H9 (cell line): ENCODE results near the gene C11orf91. TPM values are rescaled to one million over a fixed set of nuclear protein-coding genes. Genes with fewer than 3 reads are reported as not detected.

Experiments used
- DNase-seq: peaks from one replicate; pipeline ENCODE4 v3.0.0-alpha.2; 2017
- H2AFZ ChIP-seq: one replicate; pipeline ENCODE4 v1.6.1; 2013; ENCODE audit warnings: mild to moderate bottlenecking, low read length, control low read depth, moderate library complexity
- H2AK5ac ChIP-seq: 2 replicates; pipeline ENCODE4 v1.6.1; 2013; ENCODE audit warnings: low read length, control low read depth, mixed read lengths; ENCODE audit not compliant: insufficient read length
- H2BK120ac ChIP-seq: one replicate; pipeline ENCODE4 v1.6.1; 2013; ENCODE audit warnings: low read depth, mild to moderate bottlenecking, low read length, control low read depth, inconsistent platforms; ENCODE audit not compliant: poor library complexity, severe bottlenecking
- H2BK12ac ChIP-seq: 2 replicates; pipeline ENCODE4 v1.6.1; 2013; ENCODE audit warnings: low read length, control low read depth, mixed read lengths, low read depth; ENCODE audit not compliant: insufficient read length
- H2BK15ac ChIP-seq: 2 replicates; pipeline ENCODE4 v1.6.1; 2013; ENCODE audit warnings: low read depth, low read length, control low read depth
- H2BK20ac ChIP-seq: one replicate; pipeline ENCODE4 v1.6.1; 2013; ENCODE audit warnings: low read depth, mild to moderate bottlenecking, low read length, control low read depth, inconsistent platforms; ENCODE audit not compliant: poor library complexity, severe bottlenecking
- H2BK5ac ChIP-seq: 2 replicates; pipeline ENCODE4 v1.6.1; 2013; ENCODE audit warnings: low read length, control low read depth, mixed read lengths; ENCODE audit not compliant: insufficient read length
- H3K14ac ChIP-seq: 2 replicates; pipeline ENCODE4 v1.6.1; 2013; ENCODE audit warnings: low read length, control low read depth; ENCODE audit not compliant: insufficient read depth
- H3K18ac ChIP-seq: 2 replicates; pipeline ENCODE4 v1.6.1; 2013; ENCODE audit warnings: low read depth, mild to moderate bottlenecking, mixed read lengths, low read length, control low read depth; ENCODE audit not compliant: insufficient read length
- H3K23ac ChIP-seq: 2 replicates; pipeline ENCODE4 v1.6.1; 2013; ENCODE audit warnings: low read length, control low read depth, mixed read lengths, low read depth; ENCODE audit not compliant: insufficient read length
- H3K23me2 ChIP-seq: 2 replicates; pipeline ENCODE4 v1.6.1; 2013; ENCODE audit warnings: low read depth, mild to moderate bottlenecking, mixed read lengths, low read length, control low read depth; ENCODE audit not compliant: insufficient read length, poor library complexity, severe bottlenecking
- H3K27ac ChIP-seq: 2 replicates; pipeline ENCODE4 v1.5.1; 2013; ENCODE audit warnings: low read length, control low read depth, mixed read lengths, low read depth; ENCODE audit not compliant: insufficient read length
- H3K27me3 ChIP-seq: 2 replicates; pipeline ENCODE4 v1.6.1; 2013; ENCODE audit warnings: low read length, control low read depth, inconsistent platforms; ENCODE audit not compliant: insufficient read depth
- H3K4ac ChIP-seq: 2 replicates; pipeline ENCODE4 v1.6.1; 2013; ENCODE audit warnings: low read depth, mild to moderate bottlenecking, control low read depth, inconsistent platforms, low read length, moderate library complexity
- H3K4me1 ChIP-seq: 2 replicates; pipeline ENCODE4 v1.6.1; 2013; ENCODE audit warnings: low read length, control low read depth, inconsistent platforms; ENCODE audit not compliant: insufficient read depth
- H3K4me2 ChIP-seq: 2 replicates; pipeline ENCODE4 v1.6.1; 2013; ENCODE audit warnings: low read length, control low read depth, mixed read lengths; ENCODE audit not compliant: insufficient read length, insufficient read depth
- H3K56ac ChIP-seq: 2 replicates; pipeline ENCODE4 v1.6.1; 2013; ENCODE audit warnings: low read depth, mild to moderate bottlenecking, mixed read lengths, low read length, control low read depth; ENCODE audit not compliant: insufficient read length
- H3K79me1 ChIP-seq: 2 replicates; pipeline ENCODE4 v1.6.1; 2013; ENCODE audit warnings: low read depth, mild to moderate bottlenecking, moderate library complexity, low read length, control low read depth, inconsistent platforms; ENCODE audit not compliant: insufficient read depth, poor library complexity, severe bottlenecking
- H3K79me2 ChIP-seq: 2 replicates; pipeline ENCODE4 v1.6.1; 2013; ENCODE audit warnings: low read length, control low read depth, inconsistent platforms; ENCODE audit not compliant: insufficient read depth
- H3K9ac ChIP-seq: 2 replicates; pipeline ENCODE4 v1.6.1; 2013; ENCODE audit warnings: low read length, control low read depth, mixed read lengths; ENCODE audit not compliant: insufficient read length; ENCODE audit errors: extremely low read depth
- H3K9me3 ChIP-seq: one replicate; pipeline ENCODE4 v1.6.1; 2013; ENCODE audit warnings: low read depth, low read length, inconsistent platforms; ENCODE audit not compliant: control insufficient read depth
- H3T11ph ChIP-seq: one replicate; pipeline ENCODE4 v1.6.1; 2013; ENCODE audit warnings: mild to moderate bottlenecking, low read length, control low read depth, inconsistent platforms
- H4K20me1 ChIP-seq: one replicate; pipeline ENCODE4 v1.6.1; 2013; ENCODE audit not compliant: control insufficient read depth, insufficient read length, insufficient read depth
- H4K5ac ChIP-seq: 2 replicates; pipeline ENCODE4 v1.6.1; 2013; ENCODE audit warnings: low read depth, mild to moderate bottlenecking, mixed read lengths, low read length, control low read depth; ENCODE audit not compliant: insufficient read length
- H4K8ac ChIP-seq: replicated peaks from 2 replicates; pipeline ENCODE4 v1.6.1; 2013; ENCODE audit warnings: low read length, control low read depth, mixed read lengths, low read depth; ENCODE audit not compliant: insufficient read length
- H4K91ac ChIP-seq: 2 replicates; pipeline ENCODE4 v1.6.1; 2013; ENCODE audit warnings: low read depth, mild to moderate bottlenecking, moderate library complexity, mixed read lengths, low read length, control low read depth; ENCODE audit not compliant: insufficient read length
- H3K27ac Mint-ChIP-seq, 3 experiments: 2 replicates in 2 of 3; 3 replicates in 1 of 3; pipeline ENCODE4 v1.8.0; 2020 to 2021; ENCODE audit warnings: mixed read lengths in 3 of 3, mild to moderate bottlenecking in 1 of 3, moderate library complexity in 1 of 3
- H3K27me3 Mint-ChIP-seq: 2 replicates; pipeline ENCODE4 v1.8.0; 2021; ENCODE audit warnings: low read depth, mild to moderate bottlenecking, moderate library complexity, mixed read lengths
- H3K36me3 Mint-ChIP-seq, 3 experiments: 2 replicates in 2 of 3; 3 replicates in 1 of 3; pipeline ENCODE4 v1.8.0; 2020 to 2021; ENCODE audit warnings: low read depth in 3 of 3, mixed read lengths in 3 of 3; ENCODE audit not compliant: insufficient read depth in 1 of 3
- H3K4me1 Mint-ChIP-seq, 2 experiments: 2 replicates each; pipeline ENCODE4 v1.8.0; 2020; ENCODE audit warnings: mixed read lengths in 2 of 2
- H3K4me3 Mint-ChIP-seq, 2 experiments: 2 replicates in 1 of 2; 3 replicates in 1 of 2; pipeline ENCODE4 v1.8.0; 2020 to 2021; ENCODE audit warnings: mild to moderate bottlenecking in 2 of 2, mixed read lengths in 2 of 2, moderate library complexity in 1 of 2
- H3K9me3 Mint-ChIP-seq, 2 experiments: 2 replicates in 1 of 2; 3 replicates in 1 of 2; pipeline ENCODE4 v1.8.0; 2020; ENCODE audit warnings: mild to moderate bottlenecking in 2 of 2, mixed read lengths in 2 of 2, moderate library complexity in 1 of 2
- WGBS: extraction: QIAGEN DNeasy Blood & Tissue Kit; methylation state at CpG from one replicate; pipeline ENCODE4 v1.1.7; 2013; ENCODE audit warnings: missing lambda C conversion rate, low lambda C conversion rate, mixed read lengths; ENCODE audit not compliant: insufficient read length; ENCODE audit errors: extremely low coverage; 5-methylcytosine and 5-hydroxymethylcytosine counted together
- total RNA-seq: library from RNA; stranded (reverse); gene quantifications from 2 replicates; pipeline ENCODE4 v1.2.1, GENCODE V29; 2021
- TF ChIP-seq, protein P1 (sequence below): fragments of 200-600 bp; sonication (generic); conservative IDR thresholded peaks from 3 replicates; pipeline ENCODE4 v1.8.0; 2021; ENCODE audit warnings: antibody characterized with exemption, mild to moderate bottlenecking

C11orf91 gene
- total RNA-seq, 1 experiment from 2014 or later, result not detected

DNA sequence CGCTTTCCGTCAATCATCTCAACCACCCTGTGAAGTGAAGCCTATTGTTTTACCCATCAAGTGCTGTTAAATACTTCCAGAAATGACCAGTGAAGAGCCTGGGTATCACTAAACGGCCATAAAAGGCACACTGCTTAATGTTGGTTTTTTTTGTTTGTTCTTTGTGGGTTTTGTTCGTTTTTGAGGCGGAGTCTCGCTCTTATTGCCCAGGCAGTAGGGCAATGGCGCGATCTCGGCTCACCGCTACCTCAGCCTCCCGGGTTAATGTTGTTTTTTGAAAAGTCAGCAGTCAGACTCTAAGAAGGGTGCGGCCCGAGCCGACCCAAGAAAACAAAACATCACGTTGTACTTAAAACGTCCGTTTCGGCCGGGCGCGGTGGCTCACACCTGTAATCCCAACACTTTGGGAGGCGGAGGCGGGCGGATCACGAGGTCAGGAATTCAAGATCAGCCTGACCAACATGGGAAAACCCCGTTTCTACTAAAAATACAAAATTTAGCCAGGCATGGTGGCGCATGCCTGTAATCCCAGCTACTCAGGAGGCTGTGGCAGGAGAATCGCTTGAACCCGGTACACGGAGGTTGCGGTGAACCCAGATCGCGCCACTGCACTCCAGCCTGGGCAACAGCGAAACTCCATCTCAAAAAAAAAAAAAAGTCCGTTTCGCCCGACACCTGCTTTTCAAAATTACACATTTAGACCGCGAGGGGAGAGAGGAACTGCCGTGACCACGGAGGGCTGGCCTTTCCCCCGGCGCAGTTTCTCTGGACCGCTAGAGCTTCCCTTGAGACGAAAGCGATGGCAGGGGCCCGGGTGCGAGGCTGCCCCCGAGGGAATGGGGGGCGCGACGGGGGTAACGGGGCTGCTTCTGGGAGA lies 34.9 kb upstream of the C11orf91 start:
- H3K4me2 ChIP-seq, result peak overlapping the region; percentile 52
- H3K14ac ChIP-seq, result peak overlapping the region; percentile 26; the same call in 1 of the 2 replicates
- no peak overlapping the region for H2BK15ac ChIP-seq
- H2AFZ ChIP-seq, result no peak overlapping the region
- H3T11ph ChIP-seq, result no peak overlapping the region
- no peak overlapping the region for H3K4ac ChIP-seq
- H2AK5ac ChIP-seq, result no peak overlapping the region
- H4K5ac ChIP-seq, result no peak overlapping the region
- H3K9ac ChIP-seq, result peak overlapping the region; percentile 64
- H4K20me1 ChIP-seq, result no peaks in the 10 kb centered on the region
- no peaks in the 10 kb centered on the region; the same call in 1 of the 2 replicates for H3K79me2 ChIP-seq
- no CpG with 5 or more reads among the region's 53 CpGs for WGBS
- peak overlapping the region; percentile 83 to 91 for H3K4me3 Mint-ChIP-seq
- H3K27ac Mint-ChIP-seq, result peak overlapping the region in 1 of 3 experiments; percentile 92; a peak in 3 of 7 replicates
- TF ChIP-seq, protein P1, sequence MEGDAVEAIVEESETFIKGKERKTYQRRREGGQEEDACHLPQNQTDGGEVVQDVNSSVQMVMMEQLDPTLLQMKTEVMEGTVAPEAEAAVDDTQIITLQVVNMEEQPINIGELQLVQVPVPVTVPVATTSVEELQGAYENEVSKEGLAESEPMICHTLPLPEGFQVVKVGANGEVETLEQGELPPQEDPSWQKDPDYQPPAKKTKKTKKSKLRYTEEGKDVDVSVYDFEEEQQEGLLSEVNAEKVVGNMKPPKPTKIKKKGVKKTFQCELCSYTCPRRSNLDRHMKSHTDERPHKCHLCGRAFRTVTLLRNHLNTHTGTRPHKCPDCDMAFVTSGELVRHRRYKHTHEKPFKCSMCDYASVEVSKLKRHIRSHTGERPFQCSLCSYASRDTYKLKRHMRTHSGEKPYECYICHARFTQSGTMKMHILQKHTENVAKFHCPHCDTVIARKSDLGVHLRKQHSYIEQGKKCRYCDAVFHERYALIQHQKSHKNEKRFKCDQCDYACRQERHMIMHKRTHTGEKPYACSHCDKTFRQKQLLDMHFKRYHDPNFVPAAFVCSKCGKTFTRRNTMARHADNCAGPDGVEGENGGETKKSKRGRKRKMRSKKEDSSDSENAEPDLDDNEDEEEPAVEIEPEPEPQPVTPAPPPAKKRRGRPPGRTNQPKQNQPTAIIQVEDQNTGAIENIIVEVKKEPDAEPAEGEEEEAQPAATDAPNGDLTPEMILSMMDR, result peak; percentile 24; the same call in 1 of the 3 replicates
- H3K9me3 Mint-ChIP-seq, result no peaks in the 10 kb centered on the region; a peak in 1 of 5 replicates
- no peak overlapping the region for H2BK5ac ChIP-seq
- no peak overlapping the region for H2BK120ac ChIP-seq
- peaks cover 6% of the 10 kb centered on the region for H3K27me3 Mint-ChIP-seq
- peaks cover 0 to 6% (median 3%) of the 10 kb centered on the region in 3 experiments; a peak in 4 of 7 replicates for H3K36me3 Mint-ChIP-seq
- H3K23ac ChIP-seq, result no peak overlapping the region
- H3K18ac ChIP-seq, result peak overlapping the region; percentile 68
- H3K4me1 ChIP-seq, result no peaks in the 10 kb centered on the region
- no peak overlapping the region for H2BK12ac ChIP-seq
- H3K4me1 Mint-ChIP-seq, result peaks cover 25 to 28% of the 10 kb centered on the region in 2 experiments
- peaks cover 3% of the 10 kb centered on the region for H3K79me1 ChIP-seq
- no peak overlapping the region for H4K8ac ChIP-seq
- H3K56ac ChIP-seq, result no peak overlapping the region
- no peak overlapping the region for H2BK20ac ChIP-seq
- H3K27ac ChIP-seq, result no peak overlapping the region
- H3K27me3 ChIP-seq, result no peaks in the 10 kb centered on the region; the same call in 1 of the 2 replicates
- no peak overlapping the region for H4K91ac ChIP-seq
- no peaks in the 10 kb centered on the region for H3K23me2 ChIP-seq
- DNase-seq, result no peak
- no peaks in the 10 kb centered on the region for H3K9me3 ChIP-seq
